Activated naive CD8-positive, alpha-beta T cell treated with anti-CD3 and anti-CD28 coated beads, Interleukin-2, amount 50 U/mL, for 24 hours (primary cell): ENCODE data around the gene EXOC3.
"Not testable (repeated sequence)": the region's sequence is repeated elsewhere in the genome, so short reads cannot be mapped to it uniquely, and the experiment has no call there.

Experiments used
- ATAC-seq: fragments of 150-1000 bp; cut with Tn5 transposase; one replicate; pipeline ENCODE4 v1.10.0; 2021
- DNase-seq: peaks from one replicate; pipeline ENCODE4 v3.0.0; 2021
- H3K27ac Mint-ChIP-seq: one replicate; pipeline ENCODE4 v1.8.0; 2021; ENCODE audit warnings: mild to moderate bottlenecking, mixed read lengths
- H3K27me3 Mint-ChIP-seq: one replicate; pipeline ENCODE4 v1.8.0; 2021; ENCODE audit warnings: mixed read lengths
- H3K36me3 Mint-ChIP-seq: one replicate; pipeline ENCODE4 v1.8.0; 2021; ENCODE audit warnings: low read depth, mixed read lengths
- H3K4me1 Mint-ChIP-seq: one replicate; pipeline ENCODE4 v1.8.0; 2021; ENCODE audit warnings: mixed read lengths
- H3K4me3 Mint-ChIP-seq: one replicate; pipeline ENCODE4 v1.8.0; 2021; ENCODE audit warnings: mild to moderate bottlenecking, moderate library complexity, mixed read lengths
- H3K9me3 Mint-ChIP-seq: one replicate; pipeline ENCODE4 v1.8.0; 2021; ENCODE audit warnings: mixed read lengths

Gene EXOC3

GRCh38 chr5:504326-505154 is 61.6 kb downstream of the EXOC3 start:
- no peak overlapping the region for H3K27ac Mint-ChIP-seq
- peaks cover 17% of the 10 kb centered on the region for H3K27me3 Mint-ChIP-seq

GRCh38 chr5:505951-506525 is 63.1 kb downstream of the EXOC3 start:
- ATAC-seq: no peak
- Mint-ChIP-seq H3K27me3 (peaks cover 15% of the 10 kb centered on the region), H3K36me3 (no peaks in the 10 kb centered on the region), H3K4me1 (no peaks in the 10 kb centered on the region), H3K27ac (no peak overlapping the region), H3K9me3 (no peaks in the 10 kb centered on the region), H3K4me3 (no peak overlapping the region)
- no peak for DNase-seq

More at GRCh38 chr5:504326-505154, 61.6 kb downstream of the EXOC3 start:
- no peaks in the 10 kb centered on the region for H3K9me3 Mint-ChIP-seq
- no peaks in the 10 kb centered on the region for H3K36me3 Mint-ChIP-seq
- DNase-seq: no peak
- H3K4me1 Mint-ChIP-seq: no peaks in the 10 kb centered on the region
- H3K4me3 Mint-ChIP-seq: no peak overlapping the region
- ATAC-seq: no peak

- not testable (repeated sequence) for H3K4me3 Mint-ChIP-seq, H3K9me3 Mint-ChIP-seq, H3K36me3 Mint-ChIP-seq, ATAC-seq, H3K27me3 Mint-ChIP-seq, H3K4me1 Mint-ChIP-seq, H3K27ac Mint-ChIP-seq, DNase-seq
These were observed 65.1 kb downstream of the EXOC3 start for GRCh38 chr5:507986-508575.

- DNase-seq (no peak), ATAC-seq (no peak)
- Mint-ChIP-seq H3K36me3 (no peaks in the 10 kb centered on the region), H3K9me3 (no peaks in the 10 kb centered on the region), H3K27me3 (no peaks in the 10 kb centered on the region), H3K4me1 (no peaks in the 10 kb centered on the region), H3K4me3 (no peak overlapping the region), H3K27ac (no peak overlapping the region)
These were observed 66.7 kb downstream of the EXOC3 start for GRCh38 chr5:509611-510185.

GRCh38 chr5:510521-510920 is 67.5 kb downstream of the EXOC3 start:
- Mint-ChIP-seq H3K36me3 (no peaks in the 10 kb centered on the region), H3K4me3 (no peak overlapping the region), H3K27me3 (peaks cover 4% of the 10 kb centered on the region), H3K9me3 (no peaks in the 10 kb centered on the region), H3K4me1 (no peaks in the 10 kb centered on the region), H3K27ac (no peak overlapping the region)
- DNase-seq (no peak), ATAC-seq (no peak)

- Mint-ChIP-seq H3K4me3 (no peak overlapping the region), H3K27ac (no peak overlapping the region), H3K27me3 (peaks cover 4% of the 10 kb centered on the region), H3K36me3 (no peaks in the 10 kb centered on the region), H3K4me1 (no peaks in the 10 kb centered on the region), H3K9me3 (no peaks in the 10 kb centered on the region)
- ATAC-seq: no peak
- no peak for DNase-seq
These were observed 68.5 kb downstream of the EXOC3 start for GRCh38 chr5:511476-511875.

- Mint-ChIP-seq H3K9me3 (peaks cover 10% of the 10 kb centered on the region), H3K27me3 (peaks cover 16% of the 10 kb centered on the region), H3K4me1 (no peaks in the 10 kb centered on the region), H3K36me3 (no peaks in the 10 kb centered on the region), H3K4me3 (no peak overlapping the region), H3K27ac (no peak overlapping the region)
- DNase-seq (no peak), ATAC-seq (no peak)
These were observed 70.5 kb downstream of the EXOC3 start for GRCh38 chr5:513216-514100.

GRCh38 chr5:514101-514485 is 71.1 kb downstream of the EXOC3 start:
- ATAC-seq: no peak
- DNase-seq: no peak
- H3K27ac Mint-ChIP-seq: no peak overlapping the region
- peaks cover 16% of the 10 kb centered on the region for H3K27me3 Mint-ChIP-seq
- no peaks in the 10 kb centered on the region for H3K36me3 Mint-ChIP-seq
- H3K9me3 Mint-ChIP-seq: peaks cover 10% of the 10 kb centered on the region
- H3K4me3 Mint-ChIP-seq: no peak overlapping the region
- H3K4me1 Mint-ChIP-seq: no peaks in the 10 kb centered on the region

- H3K4me1 Mint-ChIP-seq: no peaks in the 10 kb centered on the region
- no peak overlapping the region for H3K4me3 Mint-ChIP-seq
- no peaks in the 10 kb centered on the region for H3K36me3 Mint-ChIP-seq
- ATAC-seq (no peak), DNase-seq (no peak)
- peaks cover 10% of the 10 kb centered on the region for H3K9me3 Mint-ChIP-seq
- peaks cover 16% of the 10 kb centered on the region for H3K27me3 Mint-ChIP-seq
- H3K27ac Mint-ChIP-seq: no peak overlapping the region
These were observed 71.7 kb downstream of the EXOC3 start for GRCh38 chr5:514673-515072.

- Mint-ChIP-seq H3K4me1 (no peaks in the 10 kb centered on the region), H3K9me3 (peaks cover 10% of the 10 kb centered on the region), H3K27ac (no peak overlapping the region), H3K36me3 (no peaks in the 10 kb centered on the region), H3K4me3 (no peak overlapping the region), H3K27me3 (peaks cover 18% of the 10 kb centered on the region)
- DNase-seq (no peak), ATAC-seq (no peak)
These were observed 72.4 kb downstream of the EXOC3 start for GRCh38 chr5:515273-515836.

GRCh38 chr5:516338-516925 is 73.5 kb downstream of the EXOC3 start:
- DNase-seq (no peak), ATAC-seq (no peak)
- peaks cover 10% of the 10 kb centered on the region for H3K9me3 Mint-ChIP-seq
- peaks cover 23% of the 10 kb centered on the region for H3K27me3 Mint-ChIP-seq
- no peaks in the 10 kb centered on the region for H3K36me3 Mint-ChIP-seq
- H3K4me3 Mint-ChIP-seq: no peak overlapping the region
- no peaks in the 10 kb centered on the region for H3K4me1 Mint-ChIP-seq
- H3K27ac Mint-ChIP-seq: no peak overlapping the region
